Measurements from ENCODE around the gene CYS1.
"Not testable (repeated sequence)": the region's sequence is repeated elsewhere in the genome, so short reads cannot be mapped to it uniquely, and the experiment has no call there.

Gene CYS1

DNA sequence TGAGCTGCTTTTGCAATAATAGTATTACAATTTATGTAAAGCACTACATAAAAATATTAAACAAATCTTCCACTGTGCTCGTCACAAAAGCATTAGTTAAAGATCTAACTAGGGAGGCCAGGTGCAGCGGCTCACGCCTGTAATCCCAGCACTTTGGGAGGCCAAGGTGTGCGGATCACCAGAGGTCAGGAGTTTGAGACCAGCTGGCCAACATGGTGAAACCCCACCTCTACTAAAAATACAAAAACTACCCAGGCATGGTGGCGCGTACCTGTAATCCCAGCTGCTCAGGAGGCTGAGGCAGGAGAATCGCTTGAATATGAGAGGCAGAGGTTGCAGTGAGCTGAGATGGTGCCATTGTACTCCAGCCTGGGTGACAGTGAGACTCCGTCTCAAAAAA is 49.4 kb downstream of the CYS1 start:
- DNase-seq (ENCODE audit: low read depth) = not testable (repeated sequence)

DNA sequence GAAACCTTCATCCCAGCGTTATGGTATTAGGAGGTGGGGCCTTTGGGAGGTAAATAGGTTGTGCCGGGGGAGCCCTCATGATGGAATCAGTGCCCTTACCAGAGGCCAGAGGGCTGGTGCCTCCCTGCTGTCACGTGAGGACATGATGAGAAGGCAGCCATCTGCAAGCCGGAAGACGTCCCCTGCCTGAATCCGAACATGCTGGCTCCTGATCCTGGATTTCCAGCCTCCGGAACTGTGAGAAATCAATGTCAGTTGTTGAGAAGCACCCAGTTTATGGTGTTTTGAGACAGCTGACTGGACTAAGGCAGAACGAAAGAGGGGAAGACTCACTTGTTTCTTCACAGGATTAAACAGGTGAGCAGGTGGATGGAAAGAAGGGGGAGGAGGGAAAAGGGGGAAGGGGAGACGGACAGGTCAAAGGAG is 49.9 kb downstream of the CYS1 start:
- DNase-seq (ENCODE audit: low read depth) = no peak

DNA sequence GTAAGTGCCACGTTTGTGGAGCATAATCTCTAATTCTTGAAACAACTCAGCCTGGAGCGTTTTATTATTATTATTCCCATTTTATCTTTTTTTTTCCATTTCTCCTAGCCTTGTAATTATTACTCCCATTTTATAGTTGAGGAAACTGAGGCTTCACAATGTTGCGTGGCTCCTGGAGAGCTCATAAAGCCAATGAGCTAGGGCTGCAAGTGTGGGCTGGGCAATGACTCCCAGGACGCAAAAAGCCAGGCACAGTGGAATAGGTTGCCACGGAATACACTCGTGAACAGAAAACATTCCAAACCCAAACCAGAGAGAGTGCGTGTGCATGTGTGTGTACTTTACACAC is 50.4 kb downstream of the CYS1 start:
- no peak for DNase-seq (ENCODE audit: low read depth)

DNA sequence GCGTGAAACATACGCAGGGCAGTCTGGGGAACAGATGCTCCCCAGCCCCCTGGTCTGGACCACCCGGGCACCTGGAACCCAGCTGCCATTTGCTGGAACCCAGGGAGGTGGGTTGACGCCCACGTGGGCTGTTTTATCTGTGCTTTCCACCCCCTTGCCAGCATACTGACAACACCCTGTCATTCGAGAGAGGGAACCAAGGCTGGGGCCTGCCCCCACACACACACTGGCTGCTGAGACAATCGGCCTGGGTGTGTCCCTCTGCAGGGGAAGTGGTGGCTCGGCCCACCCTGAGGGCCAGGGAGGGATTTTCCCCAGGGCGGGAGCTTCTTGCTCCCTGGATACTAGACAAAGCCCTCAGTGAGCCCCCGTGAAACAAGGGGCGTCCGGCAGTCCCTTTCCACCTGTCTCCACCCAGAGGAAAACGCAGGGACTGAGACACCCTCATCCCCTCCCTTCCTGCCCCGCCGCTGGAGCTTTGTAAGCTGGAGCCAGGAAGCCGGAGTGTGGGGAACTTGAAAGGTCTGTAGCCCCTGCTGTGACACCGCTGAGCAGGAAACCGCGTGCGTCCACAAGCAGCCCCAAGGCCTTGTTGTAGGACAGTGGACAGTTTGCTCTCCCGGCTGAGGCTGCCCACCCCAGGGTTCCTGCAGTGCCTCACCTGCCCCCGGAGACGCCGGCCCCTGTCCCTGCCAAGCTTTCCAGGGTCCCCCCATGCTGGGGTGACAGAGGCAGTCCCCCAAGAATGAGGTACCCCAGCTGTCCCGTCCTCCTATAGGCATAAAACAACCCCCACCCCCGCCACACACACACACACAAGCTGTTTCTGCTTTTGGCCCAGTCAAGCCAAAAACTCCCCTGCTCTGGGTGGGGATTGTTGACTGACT is 51.0 kb downstream of the CYS1 start:
- DNase-seq (ENCODE audit: low read depth) = no peak

DNA sequence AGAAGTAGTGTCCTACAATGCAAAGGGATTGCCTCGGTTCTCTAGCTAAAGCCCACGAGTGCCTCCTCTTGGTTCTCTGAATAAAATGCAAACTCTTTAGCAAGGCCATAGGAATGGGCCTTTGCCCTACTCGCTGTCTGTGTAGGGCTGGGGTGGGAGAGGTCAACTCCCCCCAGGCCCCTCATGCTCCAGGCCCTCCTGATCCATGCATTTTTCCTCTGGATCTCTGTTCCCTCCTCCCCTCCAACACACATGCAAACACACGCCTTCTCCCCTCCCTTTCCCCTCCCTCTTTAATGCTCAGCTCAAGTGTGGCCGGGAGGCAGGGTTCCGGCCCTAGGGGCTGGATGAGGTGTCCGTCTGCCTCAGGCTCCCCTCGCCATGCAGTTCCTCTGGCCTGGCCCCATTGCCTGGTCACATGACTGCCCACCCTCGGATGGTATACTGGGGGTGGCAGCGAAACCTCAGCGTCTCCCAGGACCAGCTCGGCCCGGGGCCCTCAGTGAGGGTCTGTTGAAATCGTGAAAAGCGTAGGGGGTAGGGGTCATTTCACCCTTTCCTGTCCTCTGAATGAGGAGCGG is 51.7 kb downstream of the CYS1 start:
- no peak for DNase-seq (ENCODE audit: low read depth)

DNA sequence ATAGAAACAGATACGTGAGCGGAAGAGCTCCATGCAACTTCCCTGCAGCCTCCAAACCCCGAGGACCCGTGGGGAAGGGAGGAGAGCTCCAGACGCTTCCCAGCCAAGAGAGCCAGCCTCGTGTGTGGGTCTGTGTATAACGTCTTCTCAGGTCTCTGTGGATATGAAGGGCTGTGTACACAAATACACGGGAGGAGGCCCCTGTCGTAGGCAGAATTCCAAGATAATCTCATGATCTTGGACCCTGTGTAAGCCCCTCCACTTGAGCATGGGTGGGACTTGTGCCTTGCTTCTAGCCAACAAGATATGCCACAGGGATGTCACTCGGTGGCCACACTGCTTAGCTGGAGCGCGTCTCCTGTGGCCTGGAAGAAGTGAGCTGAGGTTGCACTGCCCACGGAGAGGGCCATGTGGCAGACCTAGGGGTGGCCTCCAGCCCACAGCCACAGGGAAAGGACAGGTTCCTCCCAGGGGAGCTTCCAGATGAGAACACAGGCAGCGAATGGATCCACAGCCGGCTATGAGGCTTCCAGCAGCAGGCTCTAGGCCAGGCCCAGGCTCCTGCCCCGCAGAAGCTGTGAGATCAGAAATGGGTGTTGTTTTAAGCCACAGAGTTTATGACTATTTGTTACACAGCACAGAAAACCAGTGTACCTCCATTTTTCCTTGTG is 52.4 kb downstream of the CYS1 start:
- no peak for DNase-seq (ENCODE audit: low read depth)

DNA sequence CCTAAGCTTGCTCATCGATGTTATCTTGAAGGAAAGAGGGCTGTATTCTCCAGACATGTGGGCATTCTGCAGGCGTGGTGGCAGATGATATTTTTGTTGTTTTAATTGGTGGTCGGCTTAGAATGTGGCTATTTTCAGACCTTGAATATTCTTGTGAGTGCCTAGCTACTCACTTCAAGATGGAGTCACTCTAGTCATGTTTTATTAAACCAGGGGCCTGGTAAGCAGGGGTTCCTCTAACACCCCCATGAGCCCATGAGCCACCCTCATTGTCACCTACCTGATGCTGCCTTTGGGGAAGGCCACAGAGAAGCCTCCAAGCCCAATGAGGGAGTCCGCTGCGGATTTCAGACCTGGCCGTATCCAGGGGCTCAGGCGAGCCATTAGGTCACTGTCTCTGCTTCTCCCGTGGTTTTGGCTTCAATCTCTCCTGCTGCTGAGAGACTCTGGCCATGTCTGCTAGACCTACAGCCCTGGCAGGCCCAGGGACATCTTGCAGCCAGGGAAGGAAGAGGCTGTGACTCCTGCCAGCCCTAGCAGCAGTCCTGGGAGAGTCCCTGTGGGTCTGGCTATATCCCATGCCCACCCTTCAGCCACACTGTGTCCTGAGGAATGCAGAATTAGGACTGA is 53.2 kb downstream of the CYS1 start:
- no peak for DNase-seq (ENCODE audit: low read depth)

DNA sequence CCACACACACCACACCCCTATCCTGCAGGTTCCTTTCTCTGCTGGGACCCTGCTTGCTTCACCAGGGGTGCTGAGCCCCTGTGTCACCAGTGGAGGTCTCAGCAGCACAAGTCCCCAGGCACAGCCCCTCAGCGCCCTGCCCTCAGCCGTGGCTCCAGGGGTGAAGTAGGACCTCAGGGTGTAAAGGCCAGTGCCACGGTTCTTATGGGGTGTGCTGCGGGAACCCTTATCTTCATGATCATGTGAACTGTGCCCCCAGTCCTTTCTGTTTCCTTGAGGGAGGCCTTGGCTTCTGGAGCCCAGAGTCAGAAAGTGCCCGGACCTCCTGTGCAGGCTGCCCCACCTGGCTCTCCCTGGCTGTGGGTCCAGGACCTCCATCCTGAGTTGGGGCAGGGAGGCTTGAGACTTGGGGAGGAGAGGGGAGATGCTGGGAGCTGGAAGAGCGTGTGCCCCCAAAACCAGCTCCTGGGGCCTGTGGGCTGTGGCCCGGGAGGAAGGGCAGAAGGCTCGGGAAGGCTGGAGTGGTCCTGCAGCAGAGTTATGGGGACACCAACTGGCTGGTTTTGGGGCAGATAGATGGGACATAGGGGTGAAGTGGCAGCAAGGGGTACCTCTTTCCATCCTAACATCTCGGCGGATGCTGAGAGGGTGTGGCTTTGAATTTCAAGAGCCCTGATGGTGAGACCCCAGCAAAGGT is 57.1 kb downstream of the CYS1 start:
- DNase-seq (ENCODE audit: low read depth) = no peak

DNA sequence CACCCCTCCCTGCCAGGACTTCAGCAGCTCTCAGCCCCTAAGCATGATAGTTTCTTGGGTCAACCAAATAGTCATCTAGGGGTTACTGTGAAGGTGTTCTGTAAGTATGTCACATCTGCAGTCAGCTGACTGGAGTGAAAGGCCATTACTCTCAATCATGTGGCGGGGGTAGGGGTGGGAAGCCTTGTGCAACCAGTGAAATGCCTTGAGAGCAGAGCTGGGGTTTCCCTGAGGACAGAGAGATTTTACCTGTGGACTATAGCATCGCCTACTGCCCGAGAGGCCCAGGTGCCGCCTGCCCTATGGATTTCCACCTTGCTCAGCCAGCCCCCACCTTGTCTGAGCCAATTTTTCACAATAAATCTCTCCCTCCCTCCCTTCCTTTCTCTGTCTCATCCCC is 57.8 kb downstream of the CYS1 start:
- no peak for DNase-seq (ENCODE audit: low read depth)

DNA sequence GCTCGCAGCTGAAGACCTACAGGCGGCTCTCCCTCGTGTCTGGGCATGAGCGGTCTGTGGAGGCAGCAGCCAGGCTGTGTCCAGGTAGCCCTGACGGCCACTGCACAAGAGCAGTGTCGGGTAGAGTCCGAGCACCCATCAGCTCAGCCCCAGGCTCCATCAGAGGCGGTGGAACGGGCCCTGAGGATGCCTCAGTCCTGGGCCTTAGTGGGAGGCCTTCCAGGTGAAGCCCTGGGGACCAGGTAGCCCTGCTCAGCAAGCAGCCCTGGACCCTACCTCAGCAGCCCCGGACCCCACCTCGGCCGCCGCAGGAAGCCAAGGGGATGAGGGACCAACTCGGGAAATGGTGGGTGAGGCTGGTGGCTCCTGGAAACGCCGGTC is 58.2 kb downstream of the CYS1 start:
- DNase-seq (ENCODE audit: low read depth) = no peak

DNA sequence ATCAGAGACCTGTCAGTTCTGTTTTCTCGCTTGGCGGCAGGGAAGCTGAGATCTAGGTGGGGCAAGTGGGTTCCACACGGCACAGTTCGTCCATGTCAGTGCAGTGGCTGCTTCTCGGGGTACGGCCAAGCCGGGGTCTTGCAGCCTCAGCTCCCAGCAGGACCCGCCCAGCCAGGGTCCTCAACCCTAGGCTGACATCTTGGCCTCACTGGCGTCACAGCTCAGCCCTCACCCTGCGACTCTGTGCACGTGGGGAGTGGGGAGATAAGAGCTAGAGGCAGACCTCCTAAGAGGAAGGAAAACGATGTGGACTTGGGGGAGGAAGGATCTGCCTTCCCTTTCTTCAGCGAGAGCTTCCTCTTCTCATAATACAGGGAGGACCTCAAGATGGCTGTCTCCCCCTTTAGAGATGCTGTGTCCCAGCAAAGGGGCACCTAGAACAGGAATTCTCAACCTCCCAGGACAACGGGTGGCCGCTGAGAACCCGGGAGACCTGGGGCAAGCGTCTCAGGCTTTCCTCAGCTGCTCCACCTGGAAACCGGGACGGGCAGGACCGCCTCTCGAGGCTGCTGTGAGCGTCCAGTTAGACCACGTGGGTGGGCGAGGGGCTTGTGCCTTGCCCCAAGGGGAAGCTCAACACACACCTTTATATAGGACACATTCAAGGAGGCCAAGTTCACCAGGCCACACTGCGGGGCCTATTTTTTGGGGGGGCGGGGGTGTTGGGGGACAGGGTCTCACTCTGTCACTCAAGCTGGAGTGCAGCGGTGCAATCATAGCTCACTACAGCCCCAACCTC is 60.4 kb downstream of the CYS1 start:
- DNase-seq (ENCODE audit: low read depth) = no peak

DNA sequence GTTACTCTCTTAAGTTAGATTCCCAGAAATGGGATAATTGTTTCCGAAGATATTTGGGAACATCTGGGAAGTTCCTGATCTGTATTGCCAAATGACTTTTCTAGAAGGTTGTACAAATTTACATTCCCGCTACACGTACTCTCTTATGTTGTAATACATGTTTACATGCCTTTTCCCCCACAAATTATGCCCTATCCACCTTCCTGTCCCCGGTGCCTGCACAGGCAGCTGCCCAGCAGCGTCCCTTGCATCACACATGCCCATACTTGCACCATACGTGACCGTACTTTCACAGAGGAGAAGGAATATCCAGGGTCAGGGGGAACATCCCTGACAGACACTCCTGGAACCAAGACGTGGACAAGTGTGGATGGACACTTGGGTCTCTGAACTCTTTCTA is 61.0 kb downstream of the CYS1 start:
- no peak for DNase-seq (ENCODE audit: low read depth)

DNA sequence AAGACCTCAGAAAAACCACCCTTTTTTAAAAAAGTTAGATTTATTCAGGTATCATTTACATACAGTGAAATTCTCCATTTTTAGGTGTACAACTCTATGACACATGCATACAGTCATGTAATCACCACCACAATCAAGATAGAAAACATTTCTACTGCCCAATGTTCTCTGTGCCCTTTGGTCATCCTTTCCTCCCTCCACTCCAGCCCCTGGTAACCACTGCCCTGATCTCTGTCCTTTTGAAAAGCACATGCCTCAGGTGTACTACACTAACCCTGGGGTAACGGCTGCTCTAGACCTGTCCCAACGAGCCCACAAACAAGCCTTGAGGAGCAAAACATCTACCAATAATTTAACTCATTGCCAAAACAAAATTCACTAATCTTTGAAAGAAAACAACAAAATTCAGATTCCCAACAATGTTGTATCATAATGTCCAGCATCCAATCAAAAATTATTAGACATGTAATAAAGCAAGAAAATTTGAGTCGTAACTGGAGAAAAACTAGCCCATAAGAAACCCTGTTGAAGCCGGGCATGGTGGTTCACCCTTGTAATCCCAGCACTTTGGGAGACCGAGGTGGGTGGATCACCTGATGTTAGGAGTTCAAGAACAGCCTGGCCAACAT is 62.8 kb downstream of the CYS1 start:
- no peak for DNase-seq (ENCODE audit: low read depth)

DNA sequence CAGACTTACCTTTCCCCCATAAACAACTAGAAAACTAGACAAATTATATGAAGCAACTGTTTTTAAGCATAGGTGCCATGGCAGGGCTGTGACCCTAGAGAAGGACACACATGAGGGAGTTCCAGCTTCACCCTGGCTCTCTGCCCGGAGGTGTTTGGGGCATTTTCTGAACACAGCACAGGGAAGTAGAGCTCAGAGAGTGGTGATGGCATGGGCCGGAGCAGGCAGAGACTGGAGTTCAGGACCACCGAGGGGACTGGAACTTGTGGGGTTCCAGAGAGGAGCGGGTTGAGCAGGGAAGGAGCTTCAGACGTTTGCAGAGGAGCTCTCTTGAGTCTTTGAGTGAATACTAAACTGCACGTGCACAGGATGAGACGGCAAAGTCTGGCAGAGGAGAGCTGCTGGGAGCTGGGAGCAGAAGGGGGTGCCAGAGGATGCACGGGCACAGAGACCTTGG is 63.4 kb downstream of the CYS1 start:
- DNase-seq (ENCODE audit: low read depth) = no peak

DNA sequence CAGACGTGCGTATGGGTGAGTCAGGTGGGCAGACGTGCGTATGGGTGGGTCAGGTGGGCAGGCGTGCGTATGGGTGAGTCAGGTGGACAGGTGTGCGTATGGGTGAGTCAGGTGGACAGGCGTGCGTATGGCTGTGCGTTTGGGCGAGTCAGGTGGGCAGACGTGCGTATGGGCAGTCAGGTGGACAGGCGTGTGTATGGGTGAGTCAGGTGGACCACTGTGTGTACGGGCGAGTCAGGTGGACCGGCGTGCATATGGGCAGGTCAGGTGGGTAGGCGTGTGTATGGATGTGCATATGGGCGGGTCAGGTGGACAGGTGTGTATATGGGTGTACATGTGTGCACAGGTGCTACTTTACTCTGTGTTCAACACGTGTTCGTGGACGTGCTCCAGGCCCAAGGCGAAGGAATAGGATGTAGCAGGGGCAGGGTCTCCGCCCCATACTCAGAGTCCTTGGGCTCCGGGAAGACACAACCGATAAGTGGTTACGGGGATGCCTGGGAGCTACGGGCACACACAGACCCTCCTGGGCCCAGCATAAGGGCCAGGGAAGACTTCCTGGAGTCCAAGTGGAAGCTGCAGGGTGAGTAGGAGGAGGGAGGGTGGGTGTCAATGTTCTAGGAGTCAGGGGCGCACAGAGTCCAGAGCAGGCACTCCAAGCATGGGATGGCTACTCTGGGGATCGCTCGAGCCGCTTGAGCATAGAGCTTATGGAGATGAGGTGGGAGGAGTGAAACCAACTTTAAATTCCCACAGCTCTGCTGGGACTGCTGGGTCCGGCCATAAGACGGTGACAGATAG is 64.0 kb downstream of the CYS1 start:
- DNase-seq (ENCODE audit: low read depth) = no peak

DNA sequence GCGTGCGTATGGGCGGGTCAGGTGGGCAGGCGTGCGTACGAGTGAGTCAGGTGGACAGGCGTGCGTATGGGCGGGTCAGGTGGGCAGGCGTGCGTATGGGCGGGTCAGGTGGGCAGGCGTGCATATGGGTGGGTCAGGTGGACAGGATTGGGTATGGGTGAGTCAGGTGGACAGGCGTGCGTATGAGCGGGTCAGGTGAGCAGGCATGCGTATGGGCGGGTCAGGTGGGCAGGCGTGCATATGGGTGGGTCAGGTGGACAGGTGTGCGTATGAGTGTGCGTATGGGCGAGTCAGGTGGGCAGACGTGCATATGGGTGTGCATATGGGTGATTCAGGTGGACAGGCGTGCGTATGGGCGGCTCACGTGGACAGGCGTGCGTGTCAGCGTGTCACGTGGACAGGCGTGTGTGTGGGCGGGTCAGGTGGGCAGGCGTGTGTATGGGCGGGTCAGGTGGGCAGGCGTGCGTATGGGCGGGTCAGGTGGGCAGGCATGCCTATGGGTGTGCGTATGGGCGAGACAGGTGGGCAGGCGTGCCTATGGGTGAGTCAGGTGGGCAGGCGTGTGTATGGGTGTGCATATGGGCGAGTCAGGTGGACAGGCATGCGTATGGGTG is 64.7 kb downstream of the CYS1 start:
- not testable (repeated sequence) for DNase-seq (ENCODE audit: low read depth)

DNA sequence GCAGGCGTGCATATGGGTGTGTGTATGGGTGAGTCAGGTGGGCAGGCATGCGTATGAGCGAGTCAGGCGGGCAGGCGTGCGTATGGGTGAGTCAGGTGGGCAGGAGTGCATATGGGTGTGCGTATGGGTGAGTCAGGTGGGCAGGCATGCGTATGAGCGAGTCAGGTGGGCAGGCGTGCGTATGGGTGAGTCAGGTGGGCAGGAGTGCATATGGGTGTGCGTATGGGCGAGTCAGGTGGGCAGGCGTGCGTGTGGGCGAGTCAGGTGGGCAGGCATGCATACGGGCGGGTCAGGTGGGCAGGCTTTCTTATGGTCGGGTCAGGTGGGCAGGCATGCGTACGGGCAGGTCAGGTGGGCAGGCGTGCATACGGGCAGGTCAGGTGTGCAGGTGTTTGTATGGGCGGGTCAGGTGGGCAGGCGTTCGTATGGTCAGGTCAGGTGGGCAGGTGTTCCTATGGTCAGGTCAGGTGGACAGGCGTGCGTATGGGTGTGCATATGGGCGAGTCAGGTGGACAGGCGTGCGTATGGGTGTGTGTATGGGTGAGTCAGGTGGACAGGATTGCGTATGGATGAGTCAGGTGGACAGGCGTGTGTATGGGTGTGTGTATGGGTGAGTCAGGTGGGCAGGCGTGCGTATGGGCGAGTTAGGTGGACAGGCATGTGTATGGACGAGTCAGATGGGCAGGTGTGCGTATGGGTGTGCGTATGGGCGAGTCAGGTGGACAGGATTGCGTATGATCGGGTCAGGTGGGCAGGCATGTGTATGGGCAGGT is 65.6 kb downstream of the CYS1 start:
- no peak for DNase-seq (ENCODE audit: low read depth)

DNA sequence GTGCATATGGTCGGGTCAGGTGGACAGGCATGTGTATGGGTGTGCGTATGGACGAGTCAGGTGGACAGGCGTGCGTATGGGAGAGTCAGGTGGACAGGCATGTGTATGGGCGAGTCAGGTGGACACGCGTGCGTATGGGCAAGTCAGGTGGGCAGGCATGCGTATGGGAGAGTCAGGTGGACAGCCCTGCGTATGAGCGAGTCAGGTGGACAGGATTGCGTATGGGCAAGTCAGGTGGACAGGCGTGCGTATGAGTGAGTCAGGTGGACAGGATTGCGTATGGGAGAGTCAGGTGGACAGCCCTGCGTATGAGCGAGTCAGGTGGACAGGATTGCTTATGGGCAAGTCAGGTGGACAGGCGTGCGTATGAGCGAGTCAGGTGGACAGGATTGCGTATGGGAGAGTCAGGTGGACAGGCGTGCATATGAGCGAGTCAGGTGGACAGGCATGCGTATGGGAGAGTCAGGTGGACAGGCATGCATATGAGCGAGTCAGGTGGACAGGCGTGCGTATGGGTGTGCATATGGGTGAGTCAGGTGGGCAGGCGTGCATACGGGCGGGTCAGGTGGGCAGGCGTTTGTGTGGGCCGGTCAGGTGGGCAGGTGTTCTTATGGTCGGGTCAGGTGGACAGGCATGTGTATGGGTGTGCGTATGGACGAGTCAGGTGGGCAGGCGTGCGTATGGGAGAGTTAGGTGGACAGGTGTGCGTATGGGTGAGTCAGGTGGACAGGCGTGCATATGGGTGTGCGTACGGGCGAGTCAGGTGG is 66.4 kb downstream of the CYS1 start:
- not testable (repeated sequence) for DNase-seq (ENCODE audit: low read depth)
